Transverse colon (tissue), 4 donors: ENCODE data around the gene NPAS3. TPM values are rescaled to one million over a fixed set of nuclear protein-coding genes. Genes with fewer than 3 reads are reported as not detected.

Source experiments
- DNase-seq: peaks from one replicate; pipeline ENCODE4 v3.0.0-alpha.2; 2019
- H3K27ac ChIP-seq, 4 donors: fragments of 200-600 bp; sonication (generic); 2 replicates each; pipeline ENCODE4 v1.5.1; 2016 to 2018; ENCODE audit warnings: inconsistent platforms in 4 of 4
- H3K27me3 ChIP-seq: fragments of 200-600 bp; sonication (generic); 2 replicates; pipeline ENCODE4 v1.5.1; 2017; ENCODE audit warnings: inconsistent platforms
- H3K36me3 ChIP-seq, 4 donors: fragments of 200-600 bp; sonication (generic); 2 replicates each; pipeline ENCODE4 v1.5.1; 2017 to 2019; ENCODE audit warnings: inconsistent platforms in 4 of 4
- H3K4me1 ChIP-seq, 4 donors: fragments of 200-600 bp; sonication (generic); 2 replicates each; pipeline ENCODE4 v1.5.1; 2017 to 2020; ENCODE audit warnings: inconsistent platforms in 4 of 4
- H3K4me3 ChIP-seq, 4 donors: fragments of 200-600 bp; sonication (generic); 1 replicate in 1 of 4; 2 replicates in 3 of 4; pipeline versions ENCODE4 v1.5.1 to v1.6.1; 2017 to 2019; ENCODE audit warnings: inconsistent platforms in 4 of 4
- H3K9me3 ChIP-seq, 2 donors: fragments of 200-600 bp; sonication (generic); 2 replicates each; pipeline ENCODE4 v1.5.1; 2017 to 2019; ENCODE audit warnings: inconsistent platforms in 2 of 2
- CTCF ChIP-seq, 5 experiments: fragments of 200-600 bp in 3 of 5; fragments of 450-650 bp in 2 of 5; sonication (generic) in 3 of 5; IDR thresholded peaks; 1 replicate in 2 of 5; 2 replicates in 3 of 5; pipeline ENCODE4 v1.5.1; 2016 to 2017; ENCODE audit warnings: antibody characterized with exemption in 5 of 5, inconsistent platforms in 3 of 5, mild to moderate bottlenecking in 2 of 5, moderate library complexity in 1 of 5
- EP300 ChIP-seq: sonication (generic); formaldehyde crosslinking; IDR thresholded peaks from one replicate; pipeline ENCODE4 v1.6.1; 2017; ENCODE audit warnings: antibody characterized with exemption, low read depth
- POLR2A ChIP-seq: fragments of 450-650 bp; IDR thresholded peaks from one replicate; pipeline ENCODE4 v1.6.1; 2016; ENCODE audit warnings: antibody characterized with exemption, mild to moderate bottlenecking, moderate library complexity
- POLR2AphosphoS5 ChIP-seq, 3 donors: sonication (generic); formaldehyde crosslinking; IDR thresholded peaks; one replicate each; pipeline ENCODE4 v1.6.1; 2016; ENCODE audit warnings: antibody characterized with exemption in 3 of 3
- WGBS, 2 donors: methylation state at CpG; one replicate each; pipeline ENCODE4 v1.1.5; 2018; ENCODE audit warnings: low coverage in 1 of 2; 5-methylcytosine and 5-hydroxymethylcytosine counted together
- in situ Hi-C, 4 donors: fragments of 200-750 bp; cut with MboI; loops; one replicate each; pipeline versions ENCODE4 v1.15.0 to v1.15.1; 2017; ENCODE audit warnings: low sequenced_read_pairs in 3 of 4, low pct_ligation_motif_present in 1 of 4, low pct_unique_long_range_greater_than_20kb in 1 of 4
- intact Hi-C: fragments of 100-400 bp; cut with DNase I; formaldehyde crosslinking; loops from one replicate; pipeline ENCODE4 v1.15.1; 2023; ENCODE audit warnings: low total_unique reads
- total RNA-seq, 4 donors: library from RNA; depleted of rRNA; stranded (reverse); fragments of >200 nt; gene quantifications; one replicate each; pipeline ENCODE4 v1.1.0, GENCODE V29; 2016

Gene NPAS3
- total RNA-seq, 4 donors from 2014 or later, result 0.96 to 6.4 (median 1.8) TPM

- Histone ChIP-seq H3K36me3 (no peaks in the 10 kb centered on the region), H3K27ac (no peak overlapping the region), H3K4me1 (no peaks in the 10 kb centered on the region), H3K4me3 (no peak overlapping the region), H3K9me3 (no peaks in the 10 kb centered on the region), H3K27me3 (no peaks in the 10 kb centered on the region)
- TF ChIP-seq EP300 (no peak), POLR2AphosphoS5 (IDR thresholded peaks at IDR 0.05) (no peak), POLR2A (no peak), CTCF (IDR thresholded peaks at IDR 0.05) (no peak)
- DNase-seq, result no peak
- in situ Hi-C loops, result no loop called here
- 81 to 82% methylated on average over 7 to 8 of the region's 8 CpGs for WGBS, 2 donors
- intact Hi-C loops, result no loop called here
Observed at GRCh38 chr14:33596211-33597080, 657.8 kb downstream of the NPAS3 start.

- in situ Hi-C loops (no loop called here), intact Hi-C loops (no loop called here)
Observed at GRCh38 chr14:33598582-33598981, 659.9 kb downstream of the NPAS3 start.

GRCh38 chr14:33602396-33602795 is 663.7 kb downstream of the NPAS3 start:
- no peak for TF ChIP-seq CTCF (IDR thresholded peaks at IDR 0.05)
- TF ChIP-seq EP300, result no peak
- no peak for TF ChIP-seq POLR2A
- TF ChIP-seq POLR2AphosphoS5 (IDR thresholded peaks at IDR 0.05), result no peak
- no peaks in the 10 kb centered on the region for H3K27me3 ChIP-seq
- H3K27ac ChIP-seq, result no peak overlapping the region
- H3K36me3 ChIP-seq, result no peaks in the 10 kb centered on the region
- in situ Hi-C loops, result no loop called here
- no peaks in the 10 kb centered on the region for H3K9me3 ChIP-seq
- no peaks in the 10 kb centered on the region for H3K4me1 ChIP-seq
- intact Hi-C loops, result no loop called here
- H3K4me3 ChIP-seq, result no peak overlapping the region
- WGBS, 2 donors, result 83 to 100% methylated on average over 3 of the region's 3 CpGs
- no peak for DNase-seq

More at GRCh38 chr14:33598582-33598981, 659.9 kb downstream of the NPAS3 start:
- Histone ChIP-seq H3K36me3 (no peaks in the 10 kb centered on the region), H3K4me1 (no peaks in the 10 kb centered on the region), H3K27ac (no peak overlapping the region), H3K4me3 (no peak overlapping the region), H3K9me3 (no peaks in the 10 kb centered on the region), H3K27me3 (no peaks in the 10 kb centered on the region)
- TF ChIP-seq POLR2AphosphoS5 (IDR thresholded peaks at IDR 0.05) (no peak), EP300 (no peak), CTCF (IDR thresholded peaks at IDR 0.05) (no peak), POLR2A (no peak)
- DNase-seq, result no peak
- WGBS, 2 donors, result 94 to 100% methylated on average over 2 of the region's 2 CpGs

GRCh38 chr14:33606591-33606990 is 667.9 kb downstream of the NPAS3 start:
- in situ Hi-C loops, result no loop called here
- Histone ChIP-seq H3K36me3 (no peaks in the 10 kb centered on the region), H3K27me3 (no peaks in the 10 kb centered on the region), H3K4me1 (no peaks in the 10 kb centered on the region), H3K4me3 (no peak overlapping the region), H3K9me3 (no peaks in the 10 kb centered on the region), H3K27ac (no peak overlapping the region)
- 50 to 54% methylated on average over 3 of the region's 3 CpGs for WGBS, 2 donors
- TF ChIP-seq EP300, result no peak
- no peak for TF ChIP-seq POLR2AphosphoS5 (IDR thresholded peaks at IDR 0.05)
- DNase-seq, result no peak
- intact Hi-C loops, result no loop called here
